Measurements from ENCODE around the gene ARPP21. TPM values are rescaled to one million over a fixed set of nuclear protein-coding genes. Genes with fewer than 3 reads are reported as not detected.

The ARPP21 gene
- total RNA-seq = not detected in 2 replicates

DNA sequence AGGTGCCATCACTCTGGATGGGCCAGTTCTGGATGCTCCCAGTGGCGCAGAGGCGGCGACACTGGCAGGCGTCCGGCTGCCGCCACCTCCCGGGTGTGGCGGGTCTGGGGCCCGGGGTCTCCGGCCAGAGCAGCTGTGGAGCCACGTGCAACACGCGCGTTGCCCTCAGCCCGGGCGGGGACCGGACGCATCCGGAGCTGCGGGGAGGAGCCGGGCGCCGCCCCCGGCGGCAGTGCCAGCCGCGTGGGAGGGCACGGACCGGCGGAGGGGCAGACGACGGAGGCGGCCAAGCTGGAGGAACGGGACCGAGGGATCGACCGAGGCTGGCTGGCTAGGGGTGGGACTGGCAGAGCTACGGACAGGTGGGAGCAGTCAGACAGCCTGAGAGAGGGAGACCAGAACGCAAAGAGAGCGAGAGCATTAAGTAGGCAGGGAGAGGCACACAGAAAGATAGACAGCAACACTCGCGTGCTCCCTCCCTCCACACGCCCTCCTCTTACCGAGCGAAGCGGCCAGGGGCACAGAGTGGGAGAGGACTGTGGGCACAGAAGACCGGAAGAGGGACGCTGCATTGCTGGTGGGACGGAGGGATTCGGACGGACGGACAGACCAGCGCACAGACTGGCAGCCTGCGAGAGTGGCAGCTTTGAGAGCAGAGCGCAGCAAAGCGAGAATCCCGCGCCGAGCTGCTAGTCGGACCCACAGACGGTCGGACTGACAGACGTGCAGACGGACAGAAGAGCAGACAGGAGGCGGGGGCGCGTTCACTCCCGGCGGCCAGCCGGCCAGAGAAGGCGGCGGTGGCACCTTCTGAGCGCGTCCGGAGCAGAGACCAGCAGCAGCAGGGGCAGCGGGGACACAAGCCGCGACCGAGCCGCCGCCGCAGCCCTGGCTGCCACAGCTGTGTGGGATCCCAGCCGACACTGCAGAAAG is at the start of gene ARPP21:
Gene ARPP21, plus strand, starts transcription at position 272 of the 933 bp plus-strand sequence. CDS start 42,227 bp downstream, outside the sequence.

Measured in cardiac ventricle fibroblast (primary cell).